ENCODE measurements around the gene CD47.

DNA sequence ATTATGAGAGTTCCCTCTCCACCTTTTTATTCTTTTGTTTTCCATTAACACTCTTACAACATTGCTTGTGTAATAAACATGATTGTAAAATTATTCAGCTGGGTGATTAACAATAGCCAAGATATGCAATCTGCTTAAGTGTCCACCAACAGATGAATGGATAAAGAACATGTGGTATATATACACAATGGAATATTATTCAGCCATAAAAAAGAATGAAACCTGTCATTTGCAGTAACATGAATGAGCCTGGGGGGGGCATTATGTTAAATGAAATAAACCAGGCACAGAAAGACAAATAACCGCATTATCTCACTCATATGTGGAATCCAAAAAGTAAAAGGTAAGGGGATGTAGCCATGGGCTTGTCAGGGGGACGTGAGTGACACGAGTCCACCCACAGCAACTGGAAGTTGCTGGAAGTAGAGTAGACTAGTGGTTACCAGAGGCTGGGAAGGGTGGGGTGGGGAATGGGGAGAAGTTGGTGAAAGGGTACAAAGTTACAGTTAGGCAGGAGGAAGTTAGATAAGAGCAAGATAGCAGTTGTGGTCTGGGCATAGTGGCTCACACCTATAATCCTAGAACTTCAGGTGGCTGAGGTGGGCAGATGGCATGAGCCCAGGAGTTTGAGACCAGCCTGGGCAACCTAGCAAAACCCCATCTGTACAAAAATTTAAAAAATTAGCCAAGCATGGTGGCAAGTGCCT, 28.7 kb upstream of the CD47 start:
- TF ChIP-seq POLR2A (IDR thresholded peaks at IDR 0.05), result no peak
- no peak for TF ChIP-seq CTCF (IDR thresholded peaks at IDR 0.05)
- TF ChIP-seq POLR2AphosphoS5 (IDR thresholded peaks at IDR 0.05), result no peak

Measured in stomach (tissue), 4 donors.